GM19238 (cell line): Measurements from ENCODE around the gene HBEGF.
"Not testable (repeated sequence)": the region's sequence is repeated elsewhere in the genome, so short reads cannot be mapped to it uniquely, and the experiment has no call there.

Experiments
- DNase-seq: peaks from one replicate; pipeline ENCODE4 v3.0.0; 2011; ENCODE audit warnings: low spot score; ENCODE audit not compliant: insufficient read length

HBEGF gene

GRCh38 chr5:140361901-140362300, 15.5 kb upstream of the HBEGF start:
- DNase-seq = no peak

GRCh38 chr5:140360681-140361479, 14.5 kb upstream of the HBEGF start:
- no peak for DNase-seq

GRCh38 chr5:140360101-140360500, 13.7 kb upstream of the HBEGF start, which contains the start of gene SLC4A9:
TSS of gene SLC4A9 (plus strand) at chr5:140360194. CDS start at chr5:140360237, 43 bp downstream.
- DNase-seq = no peak

GRCh38 chr5:140358738-140359310, 12.4 kb upstream of the HBEGF start:
- no peak for DNase-seq

- peak; percentile 85 for DNase-seq
These were observed 11.3 kb upstream of the HBEGF start for GRCh38 chr5:140357726-140358093.

GRCh38 chr5:140356853-140357725, 10.7 kb upstream of the HBEGF start:
- no peak for DNase-seq

GRCh38 chr5:140355546-140355945, 9.1 kb upstream of the HBEGF start:
- DNase-seq = no peak

- DNase-seq = peak; percentile 46
These were observed 5.4 kb upstream of the HBEGF start for GRCh38 chr5:140351609-140352334.

GRCh38 chr5:140349244-140349643, 2.8 kb upstream of the HBEGF start:
- DNase-seq = no peak

GRCh38 chr5:140348104-140348503, 1.7 kb upstream of the HBEGF start:
- no peak for DNase-seq

GRCh38 chr5:140347360-140347759, 957 bp upstream of the HBEGF start:
- no peak for DNase-seq

- DNase-seq = peak; percentile 15
These were observed 470 bp downstream of the HBEGF start for GRCh38 chr5:140345919-140346347.

GRCh38 chr5:140344683-140345423, 1.6 kb downstream of the HBEGF start:
- DNase-seq = no peak

GRCh38 chr5:140343849-140344248, 2.6 kb downstream of the HBEGF start:
- DNase-seq = not testable (repeated sequence)

GRCh38 chr5:140342896-140343295, 3.5 kb downstream of the HBEGF start:
- DNase-seq = no peak

GRCh38 chr5:140342287-140342686, 4.1 kb downstream of the HBEGF start:
- DNase-seq = peak; percentile 35

- no peak for DNase-seq
These were observed 4.8 kb downstream of the HBEGF start for GRCh38 chr5:140341591-140341990.

- DNase-seq = no peak
These were observed 5.7 kb downstream of the HBEGF start for GRCh38 chr5:140340605-140341121.

- no peak for DNase-seq
These were observed 6.8 kb downstream of the HBEGF start for GRCh38 chr5:140339636-140340035.

GRCh38 chr5:140338908-140339307, 7.5 kb downstream of the HBEGF start:
- no peak for DNase-seq
